Karpas-422 (cell line): ENCODE measurements around the gene ROMO1. TPM values are rescaled to one million over a fixed set of nuclear protein-coding genes. Genes with fewer than 3 reads are reported as not detected.
A peak's percentile ranks its signal among the peaks of the same experiment; 100 is the strongest.

Source experiments
- DNase-seq: peaks from one replicate; pipeline ENCODE4 v3.0.0-alpha.2; 2015
- H2AFZ ChIP-seq: fragments of 200-600 bp; sonication (generic); 2 replicates; pipeline ENCODE4 v1.6.1; 2014; ENCODE audit warnings: antibody characterized with exemption, low read length, mixed read lengths
- H3K27ac ChIP-seq: fragments of 200-600 bp; sonication (generic); 2 replicates; pipeline ENCODE4 v1.5.1; 2014; ENCODE audit warnings: mild to moderate bottlenecking, low read length, moderate library complexity
- H3K27me3 ChIP-seq: fragments of 200-600 bp; sonication (generic); 2 replicates; pipeline ENCODE4 v1.6.1; 2014; ENCODE audit warnings: low read length, mixed read lengths
- H3K36me3 ChIP-seq: fragments of 200-600 bp; sonication (generic); 2 replicates; pipeline ENCODE4 v1.6.1; 2014; ENCODE audit warnings: low read length, mixed read lengths; ENCODE audit not compliant: insufficient read depth
- H3K4me1 ChIP-seq: fragments of 200-600 bp; sonication (generic); 2 replicates; pipeline ENCODE4 v1.6.1; 2014; ENCODE audit warnings: mild to moderate bottlenecking, low read length, mixed read lengths
- H3K4me2 ChIP-seq: fragments of 200-600 bp; sonication (generic); 2 replicates; pipeline ENCODE4 v1.6.1; 2014; ENCODE audit warnings: low read length, low read depth, mild to moderate bottlenecking; ENCODE audit not compliant: poor library complexity, severe bottlenecking
- H3K4me3 ChIP-seq: fragments of 200-600 bp; sonication (generic); 2 replicates; pipeline ENCODE4 v1.5.1; 2014; ENCODE audit warnings: mild to moderate bottlenecking, antibody characterized with exemption, low read length, mixed read lengths
- H3K79me2 ChIP-seq: fragments of 200-600 bp; sonication (generic); 2 replicates; pipeline ENCODE4 v1.6.1; 2014; ENCODE audit warnings: mild to moderate bottlenecking, low read length, mixed read lengths
- H3K9ac ChIP-seq: fragments of 200-600 bp; sonication (generic); 2 replicates; pipeline ENCODE4 v1.6.0; 2014; ENCODE audit warnings: low read length
- H3K9me2 ChIP-seq: fragments of 200-600 bp; sonication (generic), shearing (Covaris generic); replicated peaks from 2 replicates; pipeline ENCODE4 v1.6.0; 2014; ENCODE audit warnings: mild to moderate bottlenecking, low read length, moderate library complexity; ENCODE audit not compliant: insufficient read depth
- H3K9me3 ChIP-seq: fragments of 300-700, 200-600 bp; sonication (generic); 2 replicates; pipeline ENCODE4 v1.6.1; 2014; ENCODE audit warnings: low read length, mixed read lengths
- H4K20me1 ChIP-seq: fragments of 200-600 bp; sonication (generic); 2 replicates; pipeline ENCODE4 v1.6.1; 2014; ENCODE audit warnings: mild to moderate bottlenecking, antibody characterized with exemption, low read length, low read depth; ENCODE audit not compliant: insufficient read depth
- total RNA-seq: library from RNA; depleted of rRNA; stranded (reverse); fragments of >200 nt; shearing (Covaris generic); gene quantifications from 2 replicates; pipeline ENCODE4 v1.2.3, GENCODE V29; 2014; ENCODE audit warnings: low replicate concordance

Gene ROMO1
- total RNA-seq, 1 experiment from 2014 or later = 242 TPM

GRCh38 chr20:35732644-35732982 lies 33.4 kb downstream of the ROMO1 start:
- Histone ChIP-seq H3K9me3 (no peaks in the 10 kb centered on the region), H3K9ac (no peak overlapping the region), H3K4me3 (no peak overlapping the region), H3K9me2 (no peaks in the 10 kb centered on the region), H3K36me3 (peaks cover 75% of the 10 kb centered on the region), H3K27ac (no peak overlapping the region), H3K79me2 (peaks cover 91% of the 10 kb centered on the region), H3K4me1 (peaks cover 14% of the 10 kb centered on the region; the same call in 1 of the 2 replicates), H3K4me2 (no peak overlapping the region), H4K20me1 (peaks cover 81% of the 10 kb centered on the region), H3K27me3 (no peaks in the 10 kb centered on the region), H2AFZ (no peak overlapping the region)
- DNase-seq = no peak

GRCh38 chr20:35734374-35734773 lies 35.2 kb downstream of the ROMO1 start:
- H3K79me2 ChIP-seq = peaks cover 95% of the 10 kb centered on the region
- H3K4me3 ChIP-seq = no peak overlapping the region
- H3K9me3 ChIP-seq = no peaks in the 10 kb centered on the region
- H3K4me2 ChIP-seq = no peak overlapping the region
- H3K9ac ChIP-seq = no peak overlapping the region
- no peak for DNase-seq
- no peak overlapping the region for H3K27ac ChIP-seq
- peaks cover 82% of the 10 kb centered on the region for H3K36me3 ChIP-seq
- H2AFZ ChIP-seq = no peak overlapping the region
- no peaks in the 10 kb centered on the region for H3K27me3 ChIP-seq
- H3K4me1 ChIP-seq = peaks cover 25% of the 10 kb centered on the region
- H3K9me2 ChIP-seq = no peaks in the 10 kb centered on the region
- H4K20me1 ChIP-seq = peaks cover 86% of the 10 kb centered on the region

- Histone ChIP-seq H3K4me2 (no peak overlapping the region), H3K9me2 (no peaks in the 10 kb centered on the region), H3K36me3 (peaks cover 82% of the 10 kb centered on the region), H2AFZ (no peak overlapping the region), H3K9me3 (no peaks in the 10 kb centered on the region), H3K27ac (no peak overlapping the region), H4K20me1 (peaks cover 85% of the 10 kb centered on the region), H3K27me3 (no peaks in the 10 kb centered on the region), H3K4me3 (no peak overlapping the region), H3K4me1 (peaks cover 32% of the 10 kb centered on the region), H3K79me2 (peaks cover 95% of the 10 kb centered on the region), H3K9ac (no peak overlapping the region)
- no peak for DNase-seq
Observed at GRCh38 chr20:35734777-35735649, 35.8 kb downstream of the ROMO1 start.

- H3K4me1 ChIP-seq = peaks cover 40% of the 10 kb centered on the region
- H3K9me2 ChIP-seq = no peaks in the 10 kb centered on the region
- H2AFZ ChIP-seq = no peak overlapping the region
- H3K4me3 ChIP-seq = no peak overlapping the region
- H3K79me2 ChIP-seq = peaks cover 95% of the 10 kb centered on the region
- H3K9ac ChIP-seq = no peak overlapping the region
- no peak overlapping the region for H3K27ac ChIP-seq
- peaks cover 81% of the 10 kb centered on the region for H3K36me3 ChIP-seq
- no peaks in the 10 kb centered on the region for H3K27me3 ChIP-seq
- no peak for DNase-seq
- H4K20me1 ChIP-seq = peaks cover 83% of the 10 kb centered on the region
- H3K4me2 ChIP-seq = no peak overlapping the region
- H3K9me3 ChIP-seq = no peaks in the 10 kb centered on the region
Observed at GRCh38 chr20:35735826-35736470, 36.7 kb downstream of the ROMO1 start.

GRCh38 chr20:35737865-35738333 lies 38.7 kb downstream of the ROMO1 start:
- Histone ChIP-seq H3K9me2 (no peaks in the 10 kb centered on the region), H2AFZ (no peak overlapping the region), H3K79me2 (peaks cover 86% of the 10 kb centered on the region), H3K36me3 (peaks cover 66% of the 10 kb centered on the region), H3K27ac (no peak overlapping the region), H3K4me1 (peaks cover 42% of the 10 kb centered on the region), H4K20me1 (peaks cover 69% of the 10 kb centered on the region), H3K4me2 (no peak overlapping the region), H3K9ac (no peak overlapping the region), H3K9me3 (no peaks in the 10 kb centered on the region), H3K27me3 (no peaks in the 10 kb centered on the region), H3K4me3 (no peak overlapping the region)
- no peak for DNase-seq

GRCh38 chr20:35738410-35739179 lies 39.4 kb downstream of the ROMO1 start:
- H2AFZ ChIP-seq = no peak overlapping the region
- peaks cover 62% of the 10 kb centered on the region for H3K36me3 ChIP-seq
- no peaks in the 10 kb centered on the region for H3K9me2 ChIP-seq
- H3K4me2 ChIP-seq = no peak overlapping the region
- no peak for DNase-seq
- peaks cover 62% of the 10 kb centered on the region for H4K20me1 ChIP-seq
- peaks cover 49% of the 10 kb centered on the region for H3K4me1 ChIP-seq
- H3K27me3 ChIP-seq = no peaks in the 10 kb centered on the region
- H3K79me2 ChIP-seq = peaks cover 79% of the 10 kb centered on the region
- no peak overlapping the region for H3K4me3 ChIP-seq
- H3K27ac ChIP-seq = no peak overlapping the region
- H3K9ac ChIP-seq = no peak overlapping the region
- no peaks in the 10 kb centered on the region for H3K9me3 ChIP-seq

- Histone ChIP-seq H3K9me3 (no peaks in the 10 kb centered on the region), H3K36me3 (peaks cover 53% of the 10 kb centered on the region), H3K79me2 (peaks cover 70% of the 10 kb centered on the region), H3K4me2 (peak overlapping the region; percentile 96), H3K9me2 (no peaks in the 10 kb centered on the region), H3K27me3 (no peaks in the 10 kb centered on the region), H4K20me1 (peaks cover 52% of the 10 kb centered on the region), H2AFZ (no peak overlapping the region), H3K27ac (peak overlapping the region; percentile 94; the same call in 1 of the 2 replicates), H3K4me3 (peak overlapping the region; percentile 85; the same call in 1 of the 2 replicates), H3K9ac (no peak overlapping the region), H3K4me1 (peaks cover 58% of the 10 kb centered on the region)
- DNase-seq = peak; percentile 52
Observed at GRCh38 chr20:35739294-35740163, 40.3 kb downstream of the ROMO1 start.
